GM23338 (cell line): ENCODE data around the gene HOXC4.
A peak's percentile ranks its signal among the peaks of the same experiment; 100 is the strongest.

ENCODE experiments used
- CREB1 ChIP-seq: fragments of 250-450 bp; sonication (Bioruptor Pico); IDR thresholded peaks from 2 replicates; pipeline ENCODE4 v1.5.0; 2020; ENCODE audit warnings: low read depth, mild to moderate bottlenecking, moderate library complexity
- CTCF ChIP-seq, 2 experiments: fragments of 200-600 bp in 1 of 2; sonication (generic) in 1 of 2; conservative IDR thresholded peaks; 2 replicates each; pipeline versions ENCODE4 v1.5.1 to v1.6.1; 2016 to 2017; ENCODE audit warnings: antibody characterized with exemption in 2 of 2, low read depth in 2 of 2, mild to moderate bottlenecking in 2 of 2, moderate library complexity in 1 of 2
- EZH2 ChIP-seq: fragments of 200-600 bp; sonication (generic); IDR thresholded peaks from one replicate; pipeline ENCODE4 v1.8.0; 2017; ENCODE audit warnings: antibody characterized with exemption, mild to moderate bottlenecking, low read depth; ENCODE audit not compliant: unreplicated experiment
- ZNF114 ChIP-seq: fragments of 250-450 bp; sonication (Bioruptor Pico); IDR thresholded peaks from 2 replicates; pipeline ENCODE4 v1.5.0; 2020; ENCODE audit warnings: mild to moderate bottlenecking, moderate library complexity

DNA sequence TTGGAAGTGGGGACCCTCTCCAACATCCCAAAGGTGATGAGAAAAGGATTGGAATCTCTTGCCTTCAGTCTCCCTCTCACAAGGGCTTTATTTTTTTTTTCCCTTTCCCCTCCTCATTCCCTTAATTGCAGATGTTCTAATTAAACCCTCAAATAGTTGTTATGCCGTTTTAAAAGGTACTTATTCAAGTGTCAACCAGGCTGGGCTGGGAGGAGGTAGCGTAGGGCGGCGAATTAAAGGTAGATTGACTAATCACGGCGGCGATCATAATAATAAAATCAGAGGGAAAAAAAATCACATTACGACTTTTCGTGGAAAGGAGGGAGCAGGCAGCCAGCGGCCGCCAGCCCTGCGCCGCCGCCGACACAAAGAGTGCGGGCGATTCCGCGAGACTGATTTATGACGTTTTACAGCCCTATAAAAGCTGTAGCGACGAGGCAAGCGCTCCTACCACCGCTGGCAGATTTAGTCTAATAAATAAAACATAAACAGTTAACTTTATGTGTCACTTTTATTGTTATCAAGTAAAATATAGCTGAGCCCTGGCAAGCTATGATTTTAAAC, 1.7 kb upstream of the HOXC4 start:
- TF ChIP-seq CTCF (conservative IDR thresholded peaks at IDR 0.05; ENCODE audit: low read depth in 2 of 2), result no peak
- TF ChIP-seq ZNF114 (CRISPR knock-in tag), result no peak
- peak; percentile 97 for TF ChIP-seq EZH2
- TF ChIP-seq CREB1 (CRISPR knock-in tag), result no peak
